GM23338 (cell line): ENCODE data around the gene BOLA3. TPM values are rescaled to one million over a fixed set of nuclear protein-coding genes. Genes with fewer than 3 reads are reported as not detected.

Experiments used
- ATAC-seq: fragments of 200-7000 bp; cut with Tn5 transposase; 3 replicates; pipeline ENCODE4 v1.9.1; 2020
- DNase-seq: peaks from one replicate; pipeline ENCODE4 v3.0.0-alpha.2; 2015; ENCODE audit warnings: low spot score
- H2AFZ ChIP-seq: fragments of 200-600 bp; sonication (generic); 2 replicates; pipeline ENCODE4 v1.8.0; 2016; ENCODE audit warnings: antibody characterized with exemption, mild to moderate bottlenecking, moderate library complexity
- H3F3A ChIP-seq: fragments of 200-600 bp; sonication (generic); replicated peaks from 2 replicates; pipeline ENCODE4 v1.8.0; 2017; ENCODE audit warnings: antibody characterized with exemption, mixed run types, low read depth
- H3K27ac ChIP-seq: fragments of 200-600 bp; sonication (generic); 2 replicates; pipeline ENCODE4 v1.6.1; 2016; ENCODE audit warnings: low read depth
- H3K27me3 ChIP-seq: fragments of 200-600 bp; sonication (generic); 2 replicates; pipeline ENCODE4 v1.8.0; 2016; ENCODE audit warnings: mild to moderate bottlenecking, mixed run types, moderate library complexity; ENCODE audit not compliant: insufficient read depth
- H3K36me3 ChIP-seq: fragments of 200-600 bp; sonication (generic); 2 replicates; pipeline ENCODE4 v1.8.0; 2016; ENCODE audit warnings: mild to moderate bottlenecking; ENCODE audit not compliant: insufficient read depth
- H3K4me1 ChIP-seq: fragments of 200-600 bp; sonication (generic); 2 replicates; pipeline ENCODE4 v1.8.0; 2016; ENCODE audit warnings: mild to moderate bottlenecking, moderate library complexity; ENCODE audit not compliant: insufficient read depth
- H3K4me2 ChIP-seq: fragments of 200-600 bp; sonication (generic); 2 replicates; pipeline ENCODE4 v1.7.1; 2017; ENCODE audit warnings: mixed run types
- H3K4me3 ChIP-seq: fragments of 200-600 bp; sonication (generic); 2 replicates; pipeline ENCODE4 v1.6.1; 2016; ENCODE audit warnings: mixed run types
- H3K79me2 ChIP-seq: fragments of 200-600 bp; sonication (generic); replicated peaks from 2 replicates; pipeline ENCODE4 v1.8.0; 2017; ENCODE audit warnings: mild to moderate bottlenecking; ENCODE audit not compliant: insufficient read depth
- H3K9me2 ChIP-seq: fragments of 200-600 bp; sonication (generic); 2 replicates; pipeline ENCODE4 v1.8.0; 2017; ENCODE audit not compliant: insufficient read depth
- H4K20me1 ChIP-seq: fragments of 200-600 bp; sonication (generic); replicated peaks from 2 replicates; pipeline ENCODE4 v1.8.0; 2017; ENCODE audit warnings: mild to moderate bottlenecking; ENCODE audit not compliant: insufficient read depth
- H3K27ac Mint-ChIP-seq: 2 replicates; pipeline ENCODE4 v1.8.0; 2020; ENCODE audit warnings: inconsistent platforms, mild to moderate bottlenecking, moderate library complexity, mixed read lengths
- H3K27me3 Mint-ChIP-seq: 3 replicates; pipeline ENCODE4 v1.8.0; 2022; ENCODE audit warnings: low read depth, mild to moderate bottlenecking, moderate library complexity, mixed read lengths, inconsistent platforms; ENCODE audit not compliant: insufficient read depth, poor library complexity
- H3K36me3 Mint-ChIP-seq: 3 replicates; pipeline ENCODE4 v1.8.0; 2021; ENCODE audit warnings: low read depth, mild to moderate bottlenecking, inconsistent platforms, moderate library complexity, mixed read lengths
- H3K4me1 Mint-ChIP-seq: 3 replicates; pipeline ENCODE4 v1.8.0; 2020; ENCODE audit warnings: mild to moderate bottlenecking, inconsistent platforms, mixed read lengths
- H3K4me3 Mint-ChIP-seq: 3 replicates; pipeline ENCODE4 v1.8.0; 2021; ENCODE audit warnings: moderate library complexity, mild to moderate bottlenecking, inconsistent platforms, mixed read lengths
- H3K9me3 Mint-ChIP-seq: 3 replicates; pipeline ENCODE4 v1.8.0; 2020; ENCODE audit warnings: moderate library complexity, mild to moderate bottlenecking, inconsistent platforms, mixed read lengths
- CREB1 ChIP-seq: fragments of 250-450 bp; sonication (Bioruptor Pico); IDR thresholded peaks from 2 replicates; pipeline ENCODE4 v1.5.0; 2020; ENCODE audit warnings: low read depth, mild to moderate bottlenecking, moderate library complexity
- ETS1 ChIP-seq: IDR thresholded peaks from 2 replicates; pipeline ENCODE4 v1.6.1; 2016; ENCODE audit warnings: antibody characterized with exemption
- EZH2 ChIP-seq: fragments of 200-600 bp; sonication (generic); IDR thresholded peaks from one replicate; pipeline ENCODE4 v1.8.0; 2017; ENCODE audit warnings: antibody characterized with exemption, mild to moderate bottlenecking, low read depth; ENCODE audit not compliant: unreplicated experiment
- EZH2phosphoT487 ChIP-seq: fragments of 200-600 bp; sonication (generic); IDR thresholded peaks from one replicate; pipeline ENCODE4 v1.8.1; 2018; ENCODE audit warnings: antibody characterized with exemption; ENCODE audit not compliant: unreplicated experiment
- JUNB ChIP-seq: IDR thresholded peaks from one replicate; pipeline ENCODE4 v1.6.1; 2016; ENCODE audit warnings: antibody characterized with exemption; ENCODE audit not compliant: unreplicated experiment
- NANOG ChIP-seq: IDR thresholded peaks from 2 replicates; pipeline ENCODE4 v1.6.1; 2016; ENCODE audit warnings: antibody characterized with exemption, borderline replicate concordance
- POLR2AphosphoS5 ChIP-seq: IDR thresholded peaks from 2 replicates; pipeline ENCODE4 v1.6.1; 2016; ENCODE audit warnings: antibody characterized with exemption, low read depth
- STAT1 ChIP-seq: IDR thresholded peaks from one replicate; pipeline ENCODE4 v1.6.1; 2016; ENCODE audit warnings: antibody characterized with exemption; ENCODE audit not compliant: unreplicated experiment
- ZNF114 ChIP-seq: fragments of 250-450 bp; sonication (Bioruptor Pico); IDR thresholded peaks from 2 replicates; pipeline ENCODE4 v1.5.0; 2020; ENCODE audit warnings: mild to moderate bottlenecking, moderate library complexity
- ZNF331 ChIP-seq: fragments of 250-450 bp; sonication (Bioruptor Pico); IDR thresholded peaks from 2 replicates; pipeline ENCODE4 v1.5.0; 2020; ENCODE audit warnings: low read depth, mild to moderate bottlenecking, moderate library complexity
- polyA plus RNA-seq: library from polyadenylated mRNA; unstranded; fragments of >200 nt; fragmentation: Nextera tagmentation; extraction: Ambion mirVana; gene quantifications from 2 replicates; pipeline ENCODE4 v1.2.1, GENCODE V29; 2016
- total RNA-seq: library from RNA; depleted of rRNA; stranded (reverse); fragments of >200 nt; shearing (Covaris generic); gene quantifications from 2 replicates; pipeline ENCODE4 v1.2.3, GENCODE V29; 2014
- TF ChIP-seq, protein P1 (sequence below): IDR thresholded peaks from one replicate; pipeline ENCODE4 v1.6.1; 2018; ENCODE audit warnings: antibody characterized with exemption; ENCODE audit not compliant: unreplicated experiment

Gene BOLA3
- total and polyA plus RNA-seq, 2 experiments from 2014 or later: 89.8 to 233 TPM

GRCh38 chr2:74096052-74096451 lies 51.7 kb downstream of the BOLA3 start (continued):
- TF ChIP-seq ZNF331 (CRISPR knock-in tag) (no peak), ZNF114 (CRISPR knock-in tag) (no peak)

GRCh38 chr2:74095632-74096031 lies 52.1 kb downstream of the BOLA3 start:
- Histone ChIP-seq H3K27me3 (no peaks in the 10 kb centered on the region), H3K36me3 (no peaks in the 10 kb centered on the region; the same call in 1 of the 2 replicates), H3K4me2 (no peak overlapping the region), H3K4me1 (no peaks in the 10 kb centered on the region), H4K20me1 (no peaks in the 10 kb centered on the region; the same call in none of the 2 replicates), H3F3A (no peaks in the 10 kb centered on the region), H3K79me2 (no peaks in the 10 kb centered on the region), H3K4me3 (no peak overlapping the region), H2AFZ (no peak overlapping the region), H3K9me2 (no peaks in the 10 kb centered on the region), H3K27ac (no peak overlapping the region)
- H3K36me3 Mint-ChIP-seq: peaks cover 47% of the 10 kb centered on the region
- H3K27ac Mint-ChIP-seq: no peak overlapping the region
- H3K27me3 Mint-ChIP-seq: peaks cover 9% of the 10 kb centered on the region
- TF ChIP-seq NANOG: no peak
- TF ChIP-seq ETS1: no peak
- no peak for TF ChIP-seq STAT1
- TF ChIP-seq EZH2: no peak
- TF ChIP-seq EZH2phosphoT487: no peak
- no peak for TF ChIP-seq ZNF114 (CRISPR knock-in tag)
- TF ChIP-seq, protein P1, sequence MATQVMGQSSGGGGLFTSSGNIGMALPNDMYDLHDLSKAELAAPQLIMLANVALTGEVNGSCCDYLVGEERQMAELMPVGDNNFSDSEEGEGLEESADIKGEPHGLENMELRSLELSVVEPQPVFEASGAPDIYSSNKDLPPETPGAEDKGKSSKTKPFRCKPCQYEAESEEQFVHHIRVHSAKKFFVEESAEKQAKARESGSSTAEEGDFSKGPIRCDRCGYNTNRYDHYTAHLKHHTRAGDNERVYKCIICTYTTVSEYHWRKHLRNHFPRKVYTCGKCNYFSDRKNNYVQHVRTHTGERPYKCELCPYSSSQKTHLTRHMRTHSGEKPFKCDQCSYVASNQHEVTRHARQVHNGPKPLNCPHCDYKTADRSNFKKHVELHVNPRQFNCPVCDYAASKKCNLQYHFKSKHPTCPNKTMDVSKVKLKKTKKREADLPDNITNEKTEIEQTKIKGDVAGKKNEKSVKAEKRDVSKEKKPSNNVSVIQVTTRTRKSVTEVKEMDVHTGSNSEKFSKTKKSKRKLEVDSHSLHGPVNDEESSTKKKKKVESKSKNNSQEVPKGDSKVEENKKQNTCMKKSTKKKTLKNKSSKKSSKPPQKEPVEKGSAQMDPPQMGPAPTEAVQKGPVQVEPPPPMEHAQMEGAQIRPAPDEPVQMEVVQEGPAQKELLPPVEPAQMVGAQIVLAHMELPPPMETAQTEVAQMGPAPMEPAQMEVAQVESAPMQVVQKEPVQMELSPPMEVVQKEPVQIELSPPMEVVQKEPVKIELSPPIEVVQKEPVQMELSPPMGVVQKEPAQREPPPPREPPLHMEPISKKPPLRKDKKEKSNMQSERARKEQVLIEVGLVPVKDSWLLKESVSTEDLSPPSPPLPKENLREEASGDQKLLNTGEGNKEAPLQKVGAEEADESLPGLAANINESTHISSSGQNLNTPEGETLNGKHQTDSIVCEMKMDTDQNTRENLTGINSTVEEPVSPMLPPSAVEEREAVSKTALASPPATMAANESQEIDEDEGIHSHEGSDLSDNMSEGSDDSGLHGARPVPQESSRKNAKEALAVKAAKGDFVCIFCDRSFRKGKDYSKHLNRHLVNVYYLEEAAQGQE: no peak
- no peak for TF ChIP-seq POLR2AphosphoS5
- no peak for TF ChIP-seq CREB1 (CRISPR knock-in tag)
- H3K4me1 Mint-ChIP-seq: peaks cover 8% of the 10 kb centered on the region
- H3K4me3 Mint-ChIP-seq: no peak overlapping the region
- DNase-seq: no peak
- ATAC-seq: no peak
- H3K9me3 Mint-ChIP-seq: no peaks in the 10 kb centered on the region

GRCh38 chr2:74094291-74094690 lies 53.4 kb downstream of the BOLA3 start:
- no peaks in the 10 kb centered on the region for H3K79me2 ChIP-seq
- ATAC-seq (peak; percentile 18; the same call in 1 of the 3 replicates), DNase-seq (no peak)
- no peak overlapping the region for H3K4me3 ChIP-seq
- no peaks in the 10 kb centered on the region; the same call in none of the 2 replicates for H4K20me1 ChIP-seq
- H2AFZ ChIP-seq: no peak overlapping the region
- Mint-ChIP-seq H3K4me1 (peaks cover 8% of the 10 kb centered on the region), H3K27ac (peak overlapping the region; percentile 70), H3K27me3 (peaks cover 13% of the 10 kb centered on the region), H3K9me3 (no peaks in the 10 kb centered on the region), H3K4me3 (no peak overlapping the region), H3K36me3 (peaks cover 44% of the 10 kb centered on the region)
- no peak overlapping the region for H3K27ac ChIP-seq
- no peak overlapping the region for H3K4me2 ChIP-seq
- H3K36me3 ChIP-seq: peaks cover 1% of the 10 kb centered on the region; the same call in 1 of the 2 replicates
- no peaks in the 10 kb centered on the region for H3K4me1 ChIP-seq
- no peaks in the 10 kb centered on the region for H3F3A ChIP-seq
- no peaks in the 10 kb centered on the region for H3K9me2 ChIP-seq
- H3K27me3 ChIP-seq: no peaks in the 10 kb centered on the region
- TF ChIP-seq POLR2AphosphoS5 (no peak), EZH2phosphoT487 (no peak), STAT1 (no peak), JUNB (no peak), NANOG (no peak), ZNF114 (CRISPR knock-in tag) (no peak)
